NB4 (cell line): ENCODE results near the gene FTCDNL1.

Experiments used
- CTCF ChIP-seq: IDR thresholded peaks from one replicate; pipeline ENCODE4 v1.5.1; 2012; ENCODE audit warnings: low read depth, low read length
- MYC ChIP-seq: IDR thresholded peaks from 2 replicates; pipeline ENCODE4 v1.6.1; 2011; ENCODE audit warnings: low read depth, low read length
- POLR2A ChIP-seq: IDR thresholded peaks from 2 replicates; pipeline ENCODE4 v1.6.1; 2011; ENCODE audit warnings: mild to moderate bottlenecking; ENCODE audit not compliant: insufficient read length; ENCODE audit errors: extremely low read depth
- TF ChIP-seq, protein P1 (sequence below): IDR thresholded peaks from 2 replicates; pipeline ENCODE4 v1.6.1; 2011; ENCODE audit warnings: low read depth, low read length

GRCh38 chr2:199772035-199772976, 78.7 kb downstream of the FTCDNL1 start:
- TF ChIP-seq CTCF (no peak), MYC (no peak), POLR2A (no peak)
- TF ChIP-seq, protein P1, sequence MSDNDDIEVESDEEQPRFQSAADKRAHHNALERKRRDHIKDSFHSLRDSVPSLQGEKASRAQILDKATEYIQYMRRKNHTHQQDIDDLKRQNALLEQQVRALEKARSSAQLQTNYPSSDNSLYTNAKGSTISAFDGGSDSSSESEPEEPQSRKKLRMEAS = 0 out of 2 replicates have a peak, but pooled peaks have one; percentile 26
